ENCODE measurements around the gene SUMO4. TPM values are rescaled to one million over a fixed set of nuclear protein-coding genes. Genes with fewer than 3 reads are reported as not detected.

SUMO4 gene
- total and polyA plus RNA-seq, 3 donors from 2014 or later, result 4.6 to 6.3 TPM; not detected in 1

GRCh38 chr6:149365197-149365596, 34.9 kb upstream of the SUMO4 start:
- no peak for DNase-seq
- no peaks in the 10 kb centered on the region for H3K36me3 ChIP-seq (ENCODE audit: low read depth, missing control alignments)
- no peak overlapping the region for H3K27ac ChIP-seq
- H3K4me3 ChIP-seq, result no peak overlapping the region
- intact Hi-C loops (cut with DNase I; ENCODE audit: low total_unique reads), result no loop called here
- H3K9me3 ChIP-seq, result no peaks in the 10 kb centered on the region
- no peaks in the 10 kb centered on the region for H3K4me1 ChIP-seq
- no peak for TF ChIP-seq CTCF (IDR thresholded peaks at IDR 0.05)
- no peak for TF ChIP-seq POLR2A (IDR thresholded peaks at IDR 0.05)
- H3K27me3 ChIP-seq, result no peaks in the 10 kb centered on the region

- Histone ChIP-seq H3K27me3 (no peaks in the 10 kb centered on the region), H3K4me1 (no peaks in the 10 kb centered on the region), H3K27ac (no peak overlapping the region), H3K9me3 (no peaks in the 10 kb centered on the region), H3K36me3 (ENCODE audit: low read depth, missing control alignments) (no peaks in the 10 kb centered on the region), H3K4me3 (no peak overlapping the region)
- no peak for TF ChIP-seq CTCF (IDR thresholded peaks at IDR 0.05)
- no peak for TF ChIP-seq POLR2A (IDR thresholded peaks at IDR 0.05)
- no peak for DNase-seq
- intact Hi-C loops (cut with DNase I; ENCODE audit: low total_unique reads), result no loop called here
- 85 to 88% methylated on average over 4 of the region's 4 CpGs for WGBS, 2 donors
These were observed 33.7 kb upstream of the SUMO4 start for GRCh38 chr6:149366267-149366921.

GRCh38 chr6:149368065-149368464, 32.0 kb upstream of the SUMO4 start:
- Histone ChIP-seq H3K9me3 (no peaks in the 10 kb centered on the region), H3K36me3 (ENCODE audit: low read depth, missing control alignments) (no peaks in the 10 kb centered on the region), H3K4me3 (no peak overlapping the region), H3K4me1 (no peaks in the 10 kb centered on the region), H3K27me3 (no peaks in the 10 kb centered on the region), H3K27ac (no peak overlapping the region)
- intact Hi-C loops (cut with DNase I; ENCODE audit: low total_unique reads), result no loop called here
- TF ChIP-seq CTCF (IDR thresholded peaks at IDR 0.05) (no peak), POLR2A (IDR thresholded peaks at IDR 0.05) (no peak)
- no peak for DNase-seq
- WGBS, 2 donors, result 58 to 100% methylated on average over 1 of the region's 1 CpG

GRCh38 chr6:149371154-149371553, 28.9 kb upstream of the SUMO4 start:
- Histone ChIP-seq H3K27me3 (no peaks in the 10 kb centered on the region), H3K4me1 (no peaks in the 10 kb centered on the region), H3K36me3 (ENCODE audit: low read depth, missing control alignments) (no peaks in the 10 kb centered on the region), H3K4me3 (no peak overlapping the region), H3K9me3 (no peaks in the 10 kb centered on the region), H3K27ac (no peak overlapping the region)
- DNase-seq, result no peak
- intact Hi-C loops (cut with DNase I; ENCODE audit: low total_unique reads), result no loop called here
- no peak for TF ChIP-seq POLR2A (IDR thresholded peaks at IDR 0.05)
- no peak for TF ChIP-seq CTCF (IDR thresholded peaks at IDR 0.05)

- TF ChIP-seq CTCF (IDR thresholded peaks at IDR 0.05) (no peak), POLR2A (IDR thresholded peaks at IDR 0.05) (no peak)
- Histone ChIP-seq H3K27me3 (no peaks in the 10 kb centered on the region), H3K36me3 (ENCODE audit: low read depth, missing control alignments) (no peaks in the 10 kb centered on the region), H3K9me3 (no peaks in the 10 kb centered on the region), H3K4me3 (no peak overlapping the region), H3K27ac (no peak overlapping the region), H3K4me1 (no peaks in the 10 kb centered on the region)
- 50 to 74% methylated on average over 2 of the region's 2 CpGs for WGBS, 2 donors
- intact Hi-C loops (cut with DNase I; ENCODE audit: low total_unique reads), result no loop called here
- no peak for DNase-seq
These were observed 28.0 kb upstream of the SUMO4 start for GRCh38 chr6:149372062-149372461.

All from testis (tissue), 3 donors.